ENCODE data around the gene UNC5CL.

UNC5CL gene

DNA sequence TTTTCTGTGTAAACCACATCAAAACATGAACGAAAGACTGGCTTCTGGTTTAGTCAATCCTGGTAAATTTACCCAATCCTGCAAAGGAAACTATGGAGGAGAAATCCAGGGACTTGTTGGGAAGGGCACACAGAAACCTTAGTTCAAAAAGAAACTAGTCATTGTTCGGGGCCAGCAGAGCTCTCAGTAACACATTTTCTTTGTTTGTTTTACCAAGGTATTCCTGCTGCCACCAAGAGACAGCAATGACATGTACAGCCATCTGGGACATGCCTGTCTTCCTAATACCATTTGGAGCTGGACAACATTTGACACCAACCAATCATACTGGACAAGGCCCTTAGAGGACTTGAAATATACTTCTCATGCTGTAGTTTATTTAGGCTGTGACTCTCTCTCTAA, 24.9 kb upstream of the UNC5CL start:
- no peak for DNase-seq (ENCODE audit: low read depth)

- no peak for DNase-seq (ENCODE audit: low read depth)
Observed at GRCh38 chr6:41062056-41062455, 23.0 kb upstream of the UNC5CL start.

GRCh38 chr6:41061196-41061726, 22.2 kb upstream of the UNC5CL start:
- DNase-seq (ENCODE audit: low read depth): no peak

GRCh38 chr6:41059556-41059955, 20.5 kb upstream of the UNC5CL start:
- DNase-seq (ENCODE audit: low read depth): no peak

DNA sequence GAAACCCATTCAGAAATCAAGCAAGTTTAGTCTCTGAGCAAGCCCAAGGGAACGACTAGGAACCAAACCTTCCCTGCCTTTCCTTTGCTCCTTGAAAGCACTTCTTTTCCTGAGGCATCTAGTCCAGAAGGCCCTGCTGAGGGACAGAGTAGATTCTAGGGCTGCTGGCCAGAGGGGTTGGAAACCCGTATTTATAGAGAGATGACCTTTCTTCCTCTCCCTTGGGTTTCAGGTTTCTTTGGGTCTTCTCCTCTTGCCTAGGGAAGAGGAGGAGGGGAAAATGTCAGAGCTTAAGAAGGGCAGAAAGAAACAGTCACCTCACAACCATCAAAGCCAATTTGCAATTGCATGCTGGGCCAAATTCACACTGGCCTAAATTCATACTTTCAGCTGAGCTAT, 19.8 kb upstream of the UNC5CL start:
- DNase-seq (ENCODE audit: low read depth): no peak

DNA sequence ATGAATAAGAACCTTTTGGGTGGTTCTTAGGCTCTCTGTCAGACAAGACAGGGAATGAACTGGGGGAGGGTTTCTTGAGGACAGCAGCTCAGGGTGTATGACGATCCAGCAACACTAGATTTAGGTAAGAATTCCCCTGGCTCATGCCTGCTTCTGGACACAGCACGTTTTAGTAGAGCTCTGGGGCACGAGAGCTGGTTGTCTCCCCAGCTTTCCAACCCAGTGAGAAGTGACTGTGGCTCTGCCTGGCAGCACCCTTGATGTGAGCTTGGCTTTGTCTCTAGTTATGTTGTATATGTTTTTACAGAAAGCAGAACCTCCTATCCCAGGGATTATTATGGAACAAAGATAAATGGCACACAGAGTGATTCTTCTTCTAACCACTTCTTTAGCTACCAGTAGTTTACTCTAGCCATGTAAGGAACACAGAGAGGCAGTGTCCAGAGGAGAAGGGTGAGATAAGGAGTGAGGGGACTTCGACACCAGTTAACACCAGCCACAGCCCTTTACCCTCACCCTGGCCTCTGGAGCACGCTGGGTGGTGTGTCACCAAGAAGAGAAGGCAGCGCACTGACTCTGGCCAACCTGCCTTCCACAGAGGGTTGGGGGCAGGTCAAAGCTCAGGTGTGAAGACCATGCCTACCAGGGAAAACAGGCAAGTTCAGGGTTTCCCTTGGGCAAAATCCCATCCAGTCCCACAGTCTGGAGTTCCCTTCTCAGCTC, 17.9 kb upstream of the UNC5CL start:
- no peak for DNase-seq (ENCODE audit: low read depth)

DNA sequence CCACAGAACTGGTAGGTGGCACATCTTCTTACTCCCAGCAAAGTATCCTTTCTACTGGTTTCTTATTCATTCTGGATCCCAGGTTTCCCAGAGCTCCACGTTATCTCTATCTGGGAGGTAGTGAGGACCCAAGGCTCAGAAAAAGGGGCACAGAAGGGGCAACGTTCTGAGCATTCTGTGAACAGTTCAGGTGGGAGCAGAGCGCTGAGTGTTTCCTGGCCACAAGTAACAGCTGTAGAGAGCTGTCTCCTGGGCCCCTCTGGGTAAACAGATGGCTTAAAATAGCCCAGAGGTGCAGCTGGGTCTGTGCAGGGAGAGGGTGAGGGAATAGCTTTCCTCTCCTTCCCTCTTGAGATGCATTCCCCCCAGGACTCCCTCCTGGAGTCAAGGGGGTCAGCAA, 16.1 kb upstream of the UNC5CL start:
- no peak for DNase-seq (ENCODE audit: low read depth)

DNA sequence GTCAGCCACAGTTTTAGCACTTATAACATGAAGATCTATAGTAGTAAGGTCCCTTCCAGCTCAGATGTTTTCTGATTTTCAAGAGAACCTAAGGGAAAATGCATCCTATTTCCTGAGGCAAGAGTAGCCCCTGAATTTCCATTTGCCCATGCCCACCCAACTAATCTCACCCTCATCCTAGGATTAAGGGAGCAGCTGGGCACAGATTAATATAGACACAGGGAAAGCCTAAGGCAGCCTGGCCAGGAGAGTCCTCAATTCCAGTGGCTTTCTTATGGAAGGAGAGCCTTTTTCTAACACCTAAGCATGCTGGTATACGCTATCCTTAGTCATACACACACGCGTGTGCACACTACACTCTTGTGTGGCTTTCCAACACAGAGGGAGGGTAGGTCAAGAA, 15.5 kb upstream of the UNC5CL start:
- no peak for DNase-seq (ENCODE audit: low read depth)

GRCh38 chr6:41053041-41053440, 14.0 kb upstream of the UNC5CL start, which contains the start of gene APOBEC2:
TSS of gene APOBEC2 (plus strand) at chr6:41053202. CDS start at chr6:41053348, 146 bp downstream.
- DNase-seq (ENCODE audit: low read depth): no peak

GRCh38 chr6:41051873-41052272, 12.9 kb upstream of the UNC5CL start:
- DNase-seq (ENCODE audit: low read depth): no peak

DNA sequence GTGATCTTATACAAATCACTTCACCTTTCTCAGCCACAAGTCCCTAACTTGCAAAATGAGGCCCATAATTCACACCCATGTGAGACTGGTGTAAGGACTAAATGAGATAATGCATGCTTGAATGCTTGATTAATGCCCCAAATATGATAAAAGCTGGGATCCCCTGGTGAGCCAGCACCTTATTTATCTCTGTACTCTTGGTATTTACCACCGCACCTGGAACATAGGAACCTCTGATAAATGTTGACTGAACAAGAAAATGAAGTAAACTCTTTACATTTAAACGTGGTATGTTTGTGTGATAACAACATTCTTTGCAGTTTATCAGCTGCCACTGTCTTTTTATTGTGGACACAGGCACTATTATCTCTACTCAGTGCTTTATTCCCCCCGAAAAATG, 11.5 kb upstream of the UNC5CL start:
- DNase-seq (ENCODE audit: low read depth): no peak

DNA sequence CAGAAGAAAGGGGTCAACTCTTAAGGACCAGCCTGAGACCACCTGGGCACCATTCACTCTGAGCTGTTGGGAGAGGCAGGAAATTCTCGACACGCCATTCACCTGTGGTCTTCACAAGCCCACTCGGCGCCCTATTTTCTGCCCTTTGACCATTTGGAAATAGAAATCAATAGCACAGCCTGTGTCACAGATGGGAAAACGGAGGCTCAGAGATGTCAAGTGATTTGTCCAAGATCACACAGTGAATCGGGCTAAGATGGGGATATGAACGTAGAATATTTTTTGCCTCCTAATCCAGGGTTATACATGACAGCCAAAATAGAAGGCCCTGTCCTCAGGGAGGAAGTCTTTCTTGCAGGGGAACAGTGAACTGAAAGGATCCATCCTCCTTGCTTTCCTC, 10.9 kb upstream of the UNC5CL start:
- no peak for DNase-seq (ENCODE audit: low read depth)

DNA sequence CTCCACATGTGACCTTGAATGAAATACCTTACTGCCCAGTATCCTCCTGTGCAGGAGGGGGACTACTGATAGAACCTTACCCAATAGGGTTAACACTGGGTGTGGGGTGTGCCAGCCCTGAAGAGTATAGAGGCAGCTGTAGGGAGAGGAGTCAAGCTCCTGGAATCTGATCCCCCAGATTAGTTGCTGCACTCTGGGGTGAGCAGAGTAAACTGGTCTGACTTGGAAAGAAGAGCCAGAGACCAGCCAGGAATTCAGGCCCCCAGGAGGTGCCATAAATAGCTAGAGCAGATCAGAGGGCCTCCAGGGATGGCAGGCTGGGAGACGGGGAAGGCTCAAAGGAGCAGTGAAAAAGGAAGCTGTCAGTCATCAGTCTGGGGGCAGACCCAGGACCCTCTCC, 10.5 kb upstream of the UNC5CL start:
- no peak for DNase-seq (ENCODE audit: low read depth)

DNA sequence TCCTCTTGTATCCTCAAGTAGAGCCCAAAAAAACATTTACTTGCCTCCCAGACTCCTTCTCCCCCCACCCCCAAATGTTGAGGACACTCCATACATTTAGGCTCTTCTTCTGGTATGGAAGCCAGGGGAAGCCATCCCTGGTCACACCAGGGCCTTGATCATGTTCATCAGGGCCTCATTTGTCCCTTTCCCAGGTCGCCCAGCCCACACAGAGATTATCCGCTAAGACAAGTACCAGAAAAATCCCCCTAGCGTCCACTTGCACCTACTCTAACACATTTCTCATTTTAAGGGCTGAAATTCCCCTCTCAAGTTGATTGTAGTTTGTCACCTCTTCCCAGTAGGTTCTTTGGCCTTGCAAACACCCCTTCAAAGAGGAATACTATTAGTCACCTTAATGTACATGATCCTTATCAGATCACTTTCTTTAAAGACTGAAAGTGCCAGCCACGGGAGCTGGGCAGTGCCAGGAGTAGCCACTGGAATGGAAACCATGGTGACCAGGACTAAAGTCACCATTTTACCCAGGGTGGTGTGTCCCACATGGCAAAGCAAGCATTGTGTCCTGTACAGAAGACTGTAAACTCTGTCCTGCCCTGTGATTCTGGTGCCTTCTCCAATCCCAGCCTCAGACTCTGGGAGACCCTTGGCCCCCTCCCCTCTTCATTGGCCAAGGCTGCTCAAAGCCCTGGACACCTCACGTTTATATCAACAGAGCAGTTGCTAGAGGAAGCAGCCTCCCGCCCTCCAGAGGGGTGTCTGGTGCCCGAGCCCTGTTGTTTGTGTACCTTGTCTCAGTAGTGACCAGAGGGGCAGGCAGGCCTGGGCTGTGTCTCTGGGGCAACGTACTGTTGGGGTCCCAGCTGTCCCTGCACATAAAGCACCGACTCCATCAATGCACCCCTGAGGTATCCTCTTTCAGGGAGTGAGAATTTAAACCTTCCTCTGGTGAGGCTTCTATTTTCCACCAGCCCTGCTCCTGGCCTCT, 9.0 kb upstream of the UNC5CL start:
- no peak for DNase-seq (ENCODE audit: low read depth)

DNA sequence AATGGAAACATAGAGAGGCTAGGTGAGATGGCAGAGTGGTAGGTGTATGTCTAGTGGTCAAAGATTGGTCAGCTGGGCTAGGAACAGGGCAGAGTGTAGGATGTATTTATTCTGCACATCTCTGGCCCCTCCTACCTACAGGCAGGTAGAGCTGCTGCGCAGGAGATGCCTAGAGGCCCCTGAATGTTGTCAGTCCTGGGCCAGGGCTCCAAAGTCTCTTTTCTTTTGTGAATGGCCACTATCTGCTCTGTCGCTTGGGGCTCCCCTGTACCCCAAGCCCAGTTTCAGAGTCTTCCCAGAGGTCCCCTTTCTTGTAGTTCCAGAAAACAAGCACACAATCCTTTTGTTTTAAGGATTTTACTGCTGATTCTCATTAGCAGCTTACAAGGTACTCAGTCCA, 8.3 kb upstream of the UNC5CL start:
- DNase-seq (ENCODE audit: low read depth): no peak

GRCh38 chr6:41046084-41046483, 7.1 kb upstream of the UNC5CL start:
- DNase-seq (ENCODE audit: low read depth): no peak

DNA sequence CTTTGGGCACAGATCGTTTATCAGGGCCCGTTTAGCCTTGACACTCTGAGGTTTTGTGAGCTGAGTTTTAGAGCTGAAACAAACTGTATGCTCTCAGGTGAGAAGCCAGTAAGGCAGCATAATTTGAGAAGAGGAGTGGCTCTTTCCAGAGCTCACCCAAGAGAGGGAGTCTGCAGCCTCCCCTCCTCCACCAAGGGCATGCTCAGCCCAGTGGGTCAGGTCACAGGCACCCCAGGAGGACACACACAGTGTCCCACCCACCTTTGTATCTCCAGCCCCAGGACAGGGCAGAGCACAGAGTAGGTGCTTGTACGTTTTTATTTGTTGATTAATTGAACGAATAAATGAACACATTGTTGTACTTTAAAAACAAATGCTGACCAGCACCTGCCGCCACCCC, 6.6 kb upstream of the UNC5CL start:
- no peak for DNase-seq (ENCODE audit: low read depth)

GRCh38 chr6:41043151-41043550, 4.1 kb upstream of the UNC5CL start:
- DNase-seq (ENCODE audit: low read depth): no peak

- DNase-seq (ENCODE audit: low read depth): no peak
Observed at GRCh38 chr6:41042226-41043055, 3.4 kb upstream of the UNC5CL start, which contains the start of gene TSPO2. TSS of gene TSPO2 (plus strand) at chr6:41042467. CDS start at chr6:41042986, 519 bp downstream.

DNA sequence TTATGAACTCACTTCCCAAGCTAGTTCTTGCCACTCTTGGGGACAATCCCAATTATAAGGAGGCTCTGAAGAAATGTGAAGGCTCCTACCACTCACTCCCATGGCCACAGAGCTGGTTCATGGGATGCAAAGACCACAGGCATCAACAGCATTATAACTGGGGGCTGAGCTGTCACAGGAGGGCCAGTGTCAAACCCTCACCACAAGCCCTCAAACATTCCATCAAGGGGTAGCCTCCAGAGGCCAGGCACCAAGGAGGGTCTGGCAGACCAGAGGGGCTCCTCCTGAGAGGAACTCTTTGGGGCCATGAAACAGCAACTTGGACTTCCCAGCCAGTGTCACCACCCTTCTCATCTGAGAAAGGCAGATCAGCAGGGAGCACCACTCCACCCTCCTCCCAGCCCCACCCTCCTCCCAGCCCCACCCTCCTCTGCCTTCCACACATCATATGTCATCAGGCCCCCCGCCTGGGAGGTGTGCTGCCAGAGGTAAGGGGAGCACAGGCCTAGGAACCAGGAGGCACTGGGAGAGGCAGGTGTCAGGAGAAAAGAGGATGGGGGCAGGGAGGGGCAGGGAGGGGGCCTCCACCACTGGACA, 2.0 kb upstream of the UNC5CL start:
- no peak for DNase-seq (ENCODE audit: low read depth)

DNA sequence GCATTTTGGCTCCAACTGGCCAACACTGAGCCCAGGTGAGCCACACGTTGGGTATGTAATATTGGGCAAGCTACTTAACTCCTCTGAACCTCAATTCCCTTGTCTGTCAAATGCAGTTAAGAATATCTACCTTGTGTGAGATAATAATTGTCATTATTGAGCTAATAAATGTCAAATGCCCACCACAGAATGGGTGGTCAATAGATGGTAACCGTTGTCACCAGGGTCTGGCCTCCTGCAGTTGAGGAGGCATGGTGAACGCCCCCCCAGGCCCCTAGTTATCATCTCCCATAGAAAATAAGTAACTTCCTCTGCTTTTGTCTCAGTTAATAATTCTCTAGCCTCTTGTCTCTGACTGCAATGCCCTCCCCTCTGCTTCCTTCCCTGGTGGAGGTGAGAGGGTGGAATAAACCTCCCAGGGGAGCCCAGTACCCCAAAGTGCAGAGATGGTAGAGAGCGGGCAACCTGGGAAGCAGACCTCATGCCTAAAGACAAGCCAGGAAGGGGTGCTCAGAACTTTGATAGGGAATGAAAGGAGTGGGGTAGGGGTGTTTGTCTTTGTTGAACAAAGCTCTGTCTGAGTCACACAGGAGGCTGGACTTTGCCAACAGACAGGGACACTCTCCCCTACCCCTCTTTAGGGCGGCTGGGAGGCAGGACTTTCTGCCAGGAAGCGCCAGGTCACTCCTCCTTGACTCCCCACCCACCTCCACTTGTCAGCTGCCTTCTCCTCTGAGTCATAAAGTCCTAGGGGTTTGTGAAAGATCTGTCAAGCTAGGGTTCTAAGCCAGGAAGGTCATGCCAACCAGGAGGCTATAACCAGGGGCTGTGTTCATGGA, 1.3 kb upstream of the UNC5CL start:
- DNase-seq (ENCODE audit: low read depth): no peak

Measured in HS-5 (cell line).